ENCODE measurements around the gene NCOA3. TPM values are rescaled to one million over a fixed set of nuclear protein-coding genes. Genes with fewer than 3 reads are reported as not detected.

NCOA3 gene
- total RNA-seq, 1 donor from 2014 or later = 23.8 TPM

- Histone ChIP-seq H3K27ac (replicated peaks) (no peak overlapping the region), H3K4me3 (no peak overlapping the region), H3K4me1 (peaks cover 51% of the 10 kb centered on the region), H3K27me3 (ENCODE audit: low read depth) (no peaks in the 10 kb centered on the region), H3K9me3 (replicated peaks) (no peaks in the 10 kb centered on the region), H3K36me3 (peaks cover 4% of the 10 kb centered on the region)
- no peak for DNase-seq
- intact Hi-C loops (cut with micrococcal nuclease) = no loop called here
- no peak for TF ChIP-seq CTCF (IDR thresholded peaks at IDR 0.05; ENCODE audit: borderline replicate concordance)
Observed at GRCh38 chr20:47535994-47536393, 34.3 kb downstream of the NCOA3 start.

- Histone ChIP-seq H3K4me1 (peaks cover 69% of the 10 kb centered on the region), H3K27ac (replicated peaks) (no peak overlapping the region), H3K9me3 (replicated peaks) (no peaks in the 10 kb centered on the region), H3K36me3 (no peaks in the 10 kb centered on the region), H3K4me3 (no peak overlapping the region), H3K27me3 (ENCODE audit: low read depth) (no peaks in the 10 kb centered on the region)
- DNase-seq = no peak
- intact Hi-C loops (cut with micrococcal nuclease) = no loop called here
- no peak for TF ChIP-seq CTCF (IDR thresholded peaks at IDR 0.05; ENCODE audit: borderline replicate concordance)
Observed at GRCh38 chr20:47540443-47541354, 39.0 kb downstream of the NCOA3 start.

GRCh38 chr20:47541355-47541922 lies 39.8 kb downstream of the NCOA3 start:
- H3K27ac ChIP-seq (replicated peaks) = no peak overlapping the region
- peaks cover 76% of the 10 kb centered on the region for H3K4me1 ChIP-seq
- no peaks in the 10 kb centered on the region for H3K9me3 ChIP-seq (replicated peaks)
- H3K36me3 ChIP-seq = no peaks in the 10 kb centered on the region
- no peak for TF ChIP-seq CTCF (IDR thresholded peaks at IDR 0.05; ENCODE audit: borderline replicate concordance)
- H3K4me3 ChIP-seq = no peak overlapping the region
- no peaks in the 10 kb centered on the region for H3K27me3 ChIP-seq (ENCODE audit: low read depth)
- DNase-seq = no peak
- intact Hi-C loops (cut with micrococcal nuclease) = no loop called here

- no peaks in the 10 kb centered on the region for H3K27me3 ChIP-seq (ENCODE audit: low read depth)
- no peak for DNase-seq
- peaks cover 3% of the 10 kb centered on the region for H3K36me3 ChIP-seq
- no peak overlapping the region for H3K27ac ChIP-seq (replicated peaks)
- H3K9me3 ChIP-seq (replicated peaks) = no peaks in the 10 kb centered on the region
- H3K4me1 ChIP-seq = peaks cover 84% of the 10 kb centered on the region
- intact Hi-C loops (cut with micrococcal nuclease) = no loop called here
- no peak overlapping the region for H3K4me3 ChIP-seq
- no peak for TF ChIP-seq CTCF (IDR thresholded peaks at IDR 0.05; ENCODE audit: borderline replicate concordance)
Observed at GRCh38 chr20:47543006-47543431, 41.3 kb downstream of the NCOA3 start.

GRCh38 chr20:47544240-47544639 lies 42.6 kb downstream of the NCOA3 start:
- no peaks in the 10 kb centered on the region for H3K27me3 ChIP-seq (ENCODE audit: low read depth)
- no peak overlapping the region for H3K27ac ChIP-seq (replicated peaks)
- H3K36me3 ChIP-seq = peaks cover 3% of the 10 kb centered on the region
- intact Hi-C loops (cut with micrococcal nuclease) = no loop called here
- H3K4me1 ChIP-seq = peaks cover 74% of the 10 kb centered on the region
- DNase-seq = no peak
- no peaks in the 10 kb centered on the region for H3K9me3 ChIP-seq (replicated peaks)
- TF ChIP-seq CTCF (IDR thresholded peaks at IDR 0.05; ENCODE audit: borderline replicate concordance) = no peak
- H3K4me3 ChIP-seq = no peak overlapping the region

Measured in left ventricle myocardium inferior (tissue), 1 donor.